Choroid plexus epithelial cell (primary cell): ENCODE results near the gene NUP133.
A peak's percentile ranks its signal among the peaks of the same experiment; 100 is the strongest.

Experiments
- DNase-seq: peaks from one replicate; pipeline ENCODE4 v3.0.0-alpha.2; 2010; ENCODE audit warnings: low read depth
- H3K4me3 ChIP-seq: 2 replicates; pipeline ENCODE4 v1.5.1; 2011; ENCODE audit warnings: low read depth, mild to moderate bottlenecking, control low read depth, low read length, moderate library complexity
- TF ChIP-seq, protein P1 (sequence below): conservative IDR thresholded peaks from 2 replicates; pipeline ENCODE4 v1.5.1; 2011; ENCODE audit warnings: low read depth, mild to moderate bottlenecking, control low read depth, inconsistent platforms, low read length, moderate library complexity

NUP133 gene

DNA sequence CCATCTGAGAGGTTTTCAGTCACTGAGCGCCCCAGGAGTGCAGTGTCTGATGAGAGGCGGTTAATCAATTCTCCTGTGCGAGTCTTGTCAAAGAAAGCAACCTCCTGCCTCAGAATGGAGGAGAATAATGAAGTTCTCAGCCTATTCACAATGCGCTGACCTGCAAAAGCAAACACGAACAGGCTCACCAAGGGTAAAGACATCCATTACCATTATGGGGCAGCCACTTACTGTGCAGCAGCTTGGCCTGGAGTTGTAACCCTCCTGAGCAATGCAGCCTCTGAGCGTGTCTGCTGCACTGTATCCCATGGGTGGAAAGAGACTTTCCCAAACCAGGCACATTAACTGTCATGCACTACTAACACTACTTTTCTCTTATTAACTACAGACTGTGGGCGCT, 39.4 kb upstream of the NUP133 start:
- DNase-seq: no peak
- TF ChIP-seq, protein P1, sequence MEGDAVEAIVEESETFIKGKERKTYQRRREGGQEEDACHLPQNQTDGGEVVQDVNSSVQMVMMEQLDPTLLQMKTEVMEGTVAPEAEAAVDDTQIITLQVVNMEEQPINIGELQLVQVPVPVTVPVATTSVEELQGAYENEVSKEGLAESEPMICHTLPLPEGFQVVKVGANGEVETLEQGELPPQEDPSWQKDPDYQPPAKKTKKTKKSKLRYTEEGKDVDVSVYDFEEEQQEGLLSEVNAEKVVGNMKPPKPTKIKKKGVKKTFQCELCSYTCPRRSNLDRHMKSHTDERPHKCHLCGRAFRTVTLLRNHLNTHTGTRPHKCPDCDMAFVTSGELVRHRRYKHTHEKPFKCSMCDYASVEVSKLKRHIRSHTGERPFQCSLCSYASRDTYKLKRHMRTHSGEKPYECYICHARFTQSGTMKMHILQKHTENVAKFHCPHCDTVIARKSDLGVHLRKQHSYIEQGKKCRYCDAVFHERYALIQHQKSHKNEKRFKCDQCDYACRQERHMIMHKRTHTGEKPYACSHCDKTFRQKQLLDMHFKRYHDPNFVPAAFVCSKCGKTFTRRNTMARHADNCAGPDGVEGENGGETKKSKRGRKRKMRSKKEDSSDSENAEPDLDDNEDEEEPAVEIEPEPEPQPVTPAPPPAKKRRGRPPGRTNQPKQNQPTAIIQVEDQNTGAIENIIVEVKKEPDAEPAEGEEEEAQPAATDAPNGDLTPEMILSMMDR: no peak
- H3K4me3 ChIP-seq: no peak overlapping the region

DNA sequence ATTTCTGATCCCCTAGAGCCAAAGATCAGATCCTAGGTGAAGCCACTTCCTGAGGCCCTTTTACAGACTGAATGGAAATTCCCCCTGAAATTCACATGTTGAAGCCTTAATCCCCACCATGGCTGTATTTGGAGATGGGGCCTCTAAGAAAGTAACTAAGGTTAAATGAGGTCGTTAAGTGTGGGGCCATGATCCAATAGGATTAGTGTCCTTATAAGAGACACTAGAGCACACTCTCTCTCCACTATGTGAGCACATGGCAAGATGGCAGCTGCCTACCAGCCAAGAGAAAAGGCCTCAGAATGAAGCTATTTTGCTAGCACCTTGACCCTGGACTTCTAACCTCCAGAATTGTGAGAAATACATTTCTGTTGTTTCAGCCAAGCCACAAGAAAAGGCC, 36.4 kb upstream of the NUP133 start:
- DNase-seq: no peak
- TF ChIP-seq, protein P1: no peak

DNA sequence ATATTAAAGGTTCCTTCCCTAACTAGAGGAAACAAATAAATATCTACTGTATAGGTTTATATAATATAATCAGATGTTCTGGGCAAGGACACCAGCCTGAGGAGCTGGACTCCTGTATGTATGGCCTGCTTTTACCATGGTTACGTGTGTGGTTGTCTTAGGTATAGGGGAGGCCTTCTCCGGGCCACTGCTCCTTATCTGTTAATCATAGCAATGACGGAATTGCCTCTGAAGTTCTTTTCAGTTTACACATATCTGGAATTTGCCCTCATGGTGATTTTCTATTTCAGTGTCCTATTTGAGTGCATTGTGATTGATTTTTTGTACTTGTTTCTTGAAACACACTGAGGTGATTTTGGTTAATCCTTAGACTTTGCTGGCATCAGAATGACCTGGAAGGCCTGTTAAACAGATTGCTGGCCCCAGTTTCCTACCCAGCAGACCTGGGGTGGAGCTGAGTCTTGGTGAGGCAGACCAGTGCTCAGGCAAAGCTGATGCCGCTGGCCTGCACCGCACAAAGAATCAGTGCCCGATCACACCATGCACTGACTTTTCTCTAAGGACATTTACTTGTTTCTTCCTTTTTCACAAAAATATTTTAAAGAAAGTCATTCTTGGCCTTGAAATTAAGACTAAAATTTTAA, 31.8 kb upstream of the NUP133 start:
- no peak for DNase-seq
- no peak overlapping the region for H3K4me3 ChIP-seq
- TF ChIP-seq, protein P1: no peak

More for the DNA sequence above, 36.4 kb upstream of the NUP133 start:
- no peak overlapping the region for H3K4me3 ChIP-seq

DNA sequence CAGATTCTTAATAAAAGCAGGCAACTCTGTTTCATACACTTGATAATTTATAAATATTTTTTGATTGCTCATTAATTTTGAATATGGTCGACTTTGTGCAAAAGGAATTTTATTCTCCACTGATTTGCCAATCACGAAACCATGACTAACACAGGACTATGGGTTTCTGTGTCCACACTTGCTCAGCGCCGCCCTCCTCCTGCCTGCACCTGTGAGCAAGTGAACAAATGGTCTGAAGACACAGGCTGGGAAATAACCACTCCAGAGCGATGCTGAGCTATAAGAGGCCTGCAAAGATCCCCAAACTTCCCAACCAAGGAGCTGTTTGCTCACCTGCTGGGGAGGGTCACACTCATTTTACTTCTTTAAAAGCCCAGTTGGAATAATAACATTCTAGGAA, 30.8 kb upstream of the NUP133 start:
- TF ChIP-seq, protein P1: no peak
- DNase-seq: no peak
- no peak overlapping the region for H3K4me3 ChIP-seq

DNA sequence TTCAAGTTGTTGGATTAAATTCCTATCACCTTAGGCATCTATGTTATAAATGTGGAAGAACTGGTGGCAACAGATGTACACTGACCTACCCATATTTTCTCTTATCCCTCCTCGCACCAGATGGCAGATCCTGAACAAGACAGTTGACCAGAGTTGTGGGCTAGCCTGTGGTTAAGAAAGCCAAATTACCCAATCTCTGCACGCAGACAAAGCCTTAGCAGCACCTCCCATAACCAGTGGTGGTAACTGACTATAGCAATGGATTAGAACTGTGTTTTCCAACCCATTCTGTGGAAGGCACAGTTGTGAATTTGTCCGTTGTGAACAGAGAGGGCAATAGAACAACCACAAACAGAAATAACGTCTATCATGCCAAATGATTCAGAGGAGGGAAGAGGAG, 29.8 kb upstream of the NUP133 start:
- DNase-seq: peak; percentile 16

DNA sequence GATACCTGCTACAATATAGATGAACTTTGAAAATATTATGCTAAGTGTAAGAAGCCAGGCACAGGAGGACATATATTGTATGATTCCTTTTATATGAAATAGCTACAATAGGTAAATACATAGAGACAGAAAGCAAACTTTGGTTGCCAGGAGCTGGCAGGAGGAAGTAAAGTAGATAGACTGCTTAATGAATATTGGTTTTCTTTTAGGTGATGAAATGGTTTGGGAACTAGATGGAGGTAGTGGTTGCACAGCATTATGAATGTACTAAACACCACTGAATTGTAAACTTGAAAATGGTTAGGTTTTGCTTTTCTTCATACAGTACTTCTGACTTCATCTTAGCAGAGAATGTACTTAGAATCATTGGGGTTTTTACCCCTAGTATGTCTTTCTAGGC, 28.8 kb upstream of the NUP133 start:
- H3K4me3 ChIP-seq: no peak overlapping the region
- DNase-seq: no peak
- TF ChIP-seq, protein P1: no peak

More for the DNA sequence above, 29.8 kb upstream of the NUP133 start:
- TF ChIP-seq, protein P1: no peak
- H3K4me3 ChIP-seq: no peak overlapping the region

DNA sequence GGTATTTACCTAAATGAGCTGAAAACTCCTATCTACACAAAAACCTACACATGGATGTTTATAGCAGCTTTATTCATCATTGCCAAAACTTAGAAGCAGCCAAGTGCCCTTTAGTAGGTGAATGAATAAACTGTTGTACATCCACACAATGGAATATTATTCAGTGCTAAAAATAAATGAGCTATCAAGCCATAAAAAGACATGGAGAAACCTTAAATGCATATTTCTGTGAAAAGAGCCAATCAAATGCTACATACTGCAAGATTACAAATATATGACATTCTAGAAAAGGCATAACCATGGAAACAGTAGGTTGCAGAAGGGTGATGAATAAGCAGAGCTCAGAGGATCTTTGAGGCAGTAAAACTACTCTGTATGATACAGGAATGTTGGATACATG, 27.1 kb upstream of the NUP133 start:
- no peak for DNase-seq
- TF ChIP-seq, protein P1: no peak
- H3K4me3 ChIP-seq: no peak overlapping the region
